ENCODE measurements around the gene CCDC186. TPM values are rescaled to one million over a fixed set of nuclear protein-coding genes. Genes with fewer than 3 reads are reported as not detected.

CCDC186 gene
- total RNA-seq, 5 donors from 2014 or later (not counting 1 experiment from before 2014, with no cell fraction given) = 25.2 to 46.7 (median 27.0) TPM

DNA sequence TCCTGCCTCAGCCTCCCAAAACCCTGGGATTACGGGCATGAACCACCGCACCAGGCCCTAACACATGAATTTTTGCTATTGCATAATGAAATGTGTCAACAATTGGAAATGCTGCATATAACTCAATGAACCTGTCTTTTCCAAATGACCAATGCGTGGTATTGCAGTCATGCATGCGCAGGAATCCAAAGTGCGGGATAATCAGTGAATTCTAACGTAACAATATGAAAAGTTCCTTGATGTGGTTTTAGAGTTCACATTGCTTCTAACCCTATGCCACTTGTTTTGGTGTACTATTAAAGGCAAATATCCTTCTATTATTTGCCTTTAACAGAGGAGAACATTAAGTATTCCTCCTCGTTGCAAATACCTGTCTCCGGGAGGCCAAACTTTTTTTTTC, 15.7 kb upstream of the CCDC186 start:
- ATAC-seq (replicated peaks in 1 of 4) = no peak
- H3K27me3 Mint-ChIP-seq = peaks cover 8 to 19% of the 10 kb centered on the region in 2 donors

DNA sequence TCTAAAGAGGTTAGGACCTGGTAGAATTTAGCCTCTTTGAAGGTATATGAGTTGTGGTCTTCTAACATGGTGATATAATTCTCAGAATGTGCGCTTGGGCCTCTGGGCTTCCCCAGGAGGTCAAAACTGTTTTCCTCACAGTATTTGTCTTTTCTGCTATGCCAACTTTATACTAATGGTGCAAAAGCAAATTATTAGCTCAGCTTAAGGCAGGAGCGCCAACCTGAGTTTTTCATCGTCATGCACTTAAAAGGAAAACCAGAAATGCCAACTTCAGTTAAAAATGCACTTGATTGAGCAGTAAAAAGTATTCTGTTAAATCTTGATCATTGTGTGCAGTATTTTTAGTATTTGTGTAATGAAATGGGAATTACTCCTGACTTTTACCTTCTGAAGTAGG, 14.9 kb upstream of the CCDC186 start:
- POLR2A ChIA-PET = no interaction called here
- no peaks in the 10 kb centered on the region for H3K9me3 Mint-ChIP-seq
- H3K4me3 ChIP-seq (ENCODE audit: control insufficient read depth in 1 of 2, extremely low read depth in 1 of 2, low read length in 1 of 2) = no peak overlapping the region
- no CpG with 5 or more reads among the region's 3 CpGs for WGBS (ENCODE audit: insufficient coverage)
- H3K27ac ChIP-seq (ENCODE audit: low read length) = no peak overlapping the region
- H3K27ac Mint-ChIP-seq = no peak overlapping the region
- no peak for ATAC-seq (replicated peaks in 1 of 4)
- H3K4me1 Mint-ChIP-seq = no peaks in the 10 kb centered on the region
- no peak overlapping the region for H3K4me3 Mint-ChIP-seq
- no peaks in the 10 kb centered on the region for H3K36me3 ChIP-seq (ENCODE audit: control insufficient read depth in 2 of 2, extremely low read depth in 1 of 2, insufficient read depth in 1 of 2, low read length in 1 of 2)
- H3K27me3 Mint-ChIP-seq = peaks cover 8 to 14% of the 10 kb centered on the region in 2 donors
- CTCF ChIA-PET = interaction anchor here in 1 of 2 donors (0.6 kb wide), 1 partner anchor 23 kb away, joined by 7 read pairs; no protein-coding TSS in a partner anchor
- H3K27me3 ChIP-seq (replicated peaks in 1 of 2; ENCODE audit: control insufficient read depth in 2 of 2, extremely low read depth in 1 of 2, insufficient read depth in 2 of 2, low read length in 1 of 2) = peaks cover 0 to 3% of the 10 kb centered on the region in 2 experiments
- no peak for DNase-seq
- no peaks in the 10 kb centered on the region for H3K9me3 ChIP-seq
- no peaks in the 10 kb centered on the region for H3K4me1 ChIP-seq (ENCODE audit: control insufficient read depth in 1 of 2, extremely low read depth in 1 of 2, insufficient read depth in 2 of 2, low read length in 2 of 2)
- no peaks in the 10 kb centered on the region for H3K36me3 Mint-ChIP-seq

More for the DNA sequence above, 15.7 kb upstream of the CCDC186 start:
- Histone ChIP-seq H3K27me3 (replicated peaks in 1 of 2; ENCODE audit: control insufficient read depth in 2 of 2, extremely low read depth in 1 of 2, insufficient read depth in 2 of 2, low read length in 1 of 2) (peaks cover 0 to 3% of the 10 kb centered on the region in 2 experiments), H3K9me3 (no peaks in the 10 kb centered on the region), H3K27ac (ENCODE audit: low read length) (no peak overlapping the region), H3K4me1 (ENCODE audit: control insufficient read depth in 1 of 2, extremely low read depth in 1 of 2, insufficient read depth in 2 of 2, low read length in 2 of 2) (no peaks in the 10 kb centered on the region), H3K4me3 (ENCODE audit: control insufficient read depth in 1 of 2, extremely low read depth in 1 of 2, low read length in 1 of 2) (no peak overlapping the region), H3K36me3 (ENCODE audit: control insufficient read depth in 2 of 2, extremely low read depth in 1 of 2, insufficient read depth in 1 of 2, low read length in 1 of 2) (no peaks in the 10 kb centered on the region)
- CTCF ChIA-PET = interaction anchor here in 1 of 2 donors (0.6 kb wide), 1 partner anchor 42 kb away, joined by 3 read pairs; no protein-coding TSS in a partner anchor
- no CpG with 5 or more reads among the region's 8 CpGs for WGBS (ENCODE audit: insufficient coverage)
- no peaks in the 10 kb centered on the region for H3K36me3 Mint-ChIP-seq
- H3K9me3 Mint-ChIP-seq = no peaks in the 10 kb centered on the region
- H3K4me3 Mint-ChIP-seq = no peak overlapping the region
- no peak for DNase-seq
- POLR2A ChIA-PET = no interaction called here
- no peaks in the 10 kb centered on the region for H3K4me1 Mint-ChIP-seq
- no peak overlapping the region for H3K27ac Mint-ChIP-seq

GRCh38 chr10:114188001-114188400, 14.0 kb upstream of the CCDC186 start:
- no peaks in the 10 kb centered on the region for H3K9me3 ChIP-seq
- no peak for DNase-seq
- H3K36me3 ChIP-seq (ENCODE audit: control insufficient read depth in 2 of 2, extremely low read depth in 1 of 2, insufficient read depth in 1 of 2, low read length in 1 of 2) = no peaks in the 10 kb centered on the region
- Mint-ChIP-seq H3K9me3 (no peaks in the 10 kb centered on the region), H3K36me3 (no peaks in the 10 kb centered on the region), H3K4me3 (no peak overlapping the region), H3K27me3 (peaks cover 7 to 8% of the 10 kb centered on the region in 2 donors), H3K4me1 (no peaks in the 10 kb centered on the region), H3K27ac (no peak overlapping the region)
- 20% methylated on average over 2 of the region's 3 CpGs for WGBS (ENCODE audit: insufficient coverage)
- POLR2A ChIA-PET = no interaction called here
- ATAC-seq (replicated peaks in 1 of 4) = no peak
- no peak overlapping the region for H3K4me3 ChIP-seq (ENCODE audit: control insufficient read depth in 1 of 2, extremely low read depth in 1 of 2, low read length in 1 of 2)
- H3K4me1 ChIP-seq (ENCODE audit: control insufficient read depth in 1 of 2, extremely low read depth in 1 of 2, insufficient read depth in 2 of 2, low read length in 2 of 2) = no peaks in the 10 kb centered on the region
- no peaks in the 10 kb centered on the region for H3K27me3 ChIP-seq (replicated peaks in 1 of 2; ENCODE audit: control insufficient read depth in 2 of 2, extremely low read depth in 1 of 2, insufficient read depth in 2 of 2, low read length in 1 of 2)
- H3K27ac ChIP-seq (ENCODE audit: low read length) = no peak overlapping the region
- CTCF ChIA-PET = interaction anchor here in 1 of 2 donors (0.6 kb wide), 1 partner anchor 24 kb away, joined by 7 read pairs; no protein-coding TSS in a partner anchor

GRCh38 chr10:114184276-114184675, 10.3 kb upstream of the CCDC186 start:
- Mint-ChIP-seq H3K4me3 (no peak overlapping the region), H3K27me3 (peaks cover 4 to 7% of the 10 kb centered on the region in 2 donors), H3K27ac (no peak overlapping the region), H3K9me3 (no peaks in the 10 kb centered on the region), H3K36me3 (no peaks in the 10 kb centered on the region), H3K4me1 (no peaks in the 10 kb centered on the region)
- Histone ChIP-seq H3K27ac (ENCODE audit: low read length) (no peak overlapping the region), H3K9me3 (no peaks in the 10 kb centered on the region), H3K4me1 (ENCODE audit: control insufficient read depth in 1 of 2, extremely low read depth in 1 of 2, insufficient read depth in 2 of 2, low read length in 2 of 2) (no peaks in the 10 kb centered on the region), H3K36me3 (ENCODE audit: control insufficient read depth in 2 of 2, extremely low read depth in 1 of 2, insufficient read depth in 1 of 2, low read length in 1 of 2) (no peaks in the 10 kb centered on the region), H3K27me3 (replicated peaks in 1 of 2; ENCODE audit: control insufficient read depth in 2 of 2, extremely low read depth in 1 of 2, insufficient read depth in 2 of 2, low read length in 1 of 2) (no peaks in the 10 kb centered on the region), H3K4me3 (ENCODE audit: control insufficient read depth in 1 of 2, extremely low read depth in 1 of 2, low read length in 1 of 2) (no peak overlapping the region)
- ChIA-PET CTCF (interaction anchor here (0.7 kb wide), 2 partner anchors 12 to 882 kb away, joined by 3 to 8 read pairs; no protein-coding TSS in a partner anchor), POLR2A (no interaction called here)
- no CpG with 5 or more reads among the region's 5 CpGs for WGBS (ENCODE audit: insufficient coverage)
- no peak for ATAC-seq (replicated peaks in 1 of 4)
- no peak for DNase-seq

GRCh38 chr10:114183563-114183962, 9.6 kb upstream of the CCDC186 start:
- H3K27me3 Mint-ChIP-seq = peaks cover 4 to 7% of the 10 kb centered on the region in 2 donors
- ATAC-seq (replicated peaks in 1 of 4) (no peak), DNase-seq (no peak)
- ChIA-PET CTCF (no interaction called here), POLR2A (interaction anchor here in 1 of 2 donors (0.6 kb wide), 1 partner anchor 299 kb away, joined by 4 read pairs; no protein-coding TSS in a partner anchor)
- H3K4me1 Mint-ChIP-seq = no peaks in the 10 kb centered on the region
- H3K4me3 Mint-ChIP-seq = no peak overlapping the region
- no peaks in the 10 kb centered on the region for H3K36me3 Mint-ChIP-seq
- H3K27me3 ChIP-seq (replicated peaks in 1 of 2; ENCODE audit: control insufficient read depth in 2 of 2, extremely low read depth in 1 of 2, insufficient read depth in 2 of 2, low read length in 1 of 2) = no peaks in the 10 kb centered on the region
- no peaks in the 10 kb centered on the region for H3K4me1 ChIP-seq (ENCODE audit: control insufficient read depth in 1 of 2, extremely low read depth in 1 of 2, insufficient read depth in 2 of 2, low read length in 2 of 2)
- H3K36me3 ChIP-seq (ENCODE audit: control insufficient read depth in 2 of 2, extremely low read depth in 1 of 2, insufficient read depth in 1 of 2, low read length in 1 of 2) = no peaks in the 10 kb centered on the region
- no peak overlapping the region for H3K4me3 ChIP-seq (ENCODE audit: control insufficient read depth in 1 of 2, extremely low read depth in 1 of 2, low read length in 1 of 2)
- no peak overlapping the region for H3K27ac ChIP-seq (ENCODE audit: low read length)
- H3K9me3 ChIP-seq = no peaks in the 10 kb centered on the region
- H3K9me3 Mint-ChIP-seq = no peaks in the 10 kb centered on the region
- WGBS (ENCODE audit: insufficient coverage) = 90% methylated on average over 5 of the region's 9 CpGs
- no peak overlapping the region for H3K27ac Mint-ChIP-seq

- Histone ChIP-seq H3K27me3 (replicated peaks in 1 of 2; ENCODE audit: control insufficient read depth in 2 of 2, extremely low read depth in 1 of 2, insufficient read depth in 2 of 2, low read length in 1 of 2) (no peaks in the 10 kb centered on the region), H3K9me3 (no peaks in the 10 kb centered on the region), H3K4me3 (ENCODE audit: control insufficient read depth in 1 of 2, extremely low read depth in 1 of 2, low read length in 1 of 2) (no peak overlapping the region), H3K27ac (ENCODE audit: low read length) (no peak overlapping the region), H3K36me3 (ENCODE audit: control insufficient read depth in 2 of 2, extremely low read depth in 1 of 2, insufficient read depth in 1 of 2, low read length in 1 of 2) (no peaks in the 10 kb centered on the region), H3K4me1 (ENCODE audit: control insufficient read depth in 1 of 2, extremely low read depth in 1 of 2, insufficient read depth in 2 of 2, low read length in 2 of 2) (no peaks in the 10 kb centered on the region)
- Mint-ChIP-seq H3K4me1 (no peaks in the 10 kb centered on the region), H3K27ac (no peak overlapping the region), H3K9me3 (no peaks in the 10 kb centered on the region), H3K36me3 (no peaks in the 10 kb centered on the region), H3K4me3 (no peak overlapping the region), H3K27me3 (peaks cover 2 to 4% of the 10 kb centered on the region in 2 donors)
- ChIA-PET POLR2A (no interaction called here), CTCF (no interaction called here)
- 20% methylated on average over 1 of the region's 5 CpGs for WGBS (ENCODE audit: insufficient coverage)
- DNase-seq = no peak
- no peak for ATAC-seq (replicated peaks in 1 of 4)
Observed at GRCh38 chr10:114181971-114182370, 8.0 kb upstream of the CCDC186 start.

Measured in T-cell (primary cell).